Erythroblast (primary cell): Measurements from ENCODE around the gene DSE.

Experiments used
- DNase-seq, 2 experiments: peaks; one replicate each; lab custom pipeline; 2025; lab: John Stamatoyannopoulos, UW
- GATA1 ChIP-seq: IDR thresholded peaks from 2 replicates; pipeline ENCODE4 v1.6.1; 2011; ENCODE audit warnings: low read depth, mild to moderate bottlenecking, control low read depth, low read length, moderate library complexity
- POLR2A ChIP-seq: IDR thresholded peaks from 2 replicates; pipeline ENCODE4 v1.6.1; 2011; ENCODE audit warnings: mild to moderate bottlenecking, low read length

Gene DSE

DNA sequence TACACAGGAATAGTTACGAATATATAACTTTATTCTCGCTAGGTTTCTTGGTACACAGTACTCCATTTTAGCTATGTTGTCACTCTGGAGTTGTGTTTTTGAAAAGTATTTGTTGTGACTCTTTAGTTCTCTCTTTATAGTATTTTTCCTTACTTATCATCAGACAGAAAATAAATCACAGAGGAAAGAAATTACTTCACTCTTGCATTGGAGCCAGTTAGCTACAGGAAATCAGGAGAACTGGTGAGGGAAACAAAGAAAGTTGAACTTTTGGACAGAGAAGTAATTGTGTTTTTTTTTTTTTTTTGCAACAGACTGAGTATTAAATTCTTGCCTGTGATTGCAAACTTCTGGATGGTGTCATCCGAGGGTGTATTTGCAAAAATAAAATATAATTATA, 33.9 kb downstream of the DSE start:
- DNase-seq = no peak
- no peak for TF ChIP-seq POLR2A
- no peak for TF ChIP-seq GATA1

DNA sequence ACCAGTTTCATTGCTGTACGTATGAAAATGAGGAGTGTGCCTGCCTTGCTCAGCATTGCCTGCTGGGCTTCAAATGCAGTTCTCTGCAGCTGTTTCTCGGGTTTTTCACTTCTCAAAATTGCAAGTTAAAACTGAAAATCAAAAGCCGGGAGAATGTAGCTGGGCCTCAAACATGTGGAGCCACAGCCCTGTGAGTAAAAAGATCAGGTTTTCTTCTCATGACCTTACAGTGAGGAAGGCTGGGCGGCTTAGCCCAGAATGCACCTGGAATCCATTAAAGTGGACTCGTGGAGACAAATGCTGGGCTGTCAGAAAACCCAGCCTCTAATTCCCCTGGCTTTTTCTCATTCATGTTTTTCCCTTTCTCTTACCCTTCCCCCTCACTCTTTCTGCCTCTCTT, 34.4 kb downstream of the DSE start:
- no peak for DNase-seq
- TF ChIP-seq GATA1 (no peak), POLR2A (no peak)

DNA sequence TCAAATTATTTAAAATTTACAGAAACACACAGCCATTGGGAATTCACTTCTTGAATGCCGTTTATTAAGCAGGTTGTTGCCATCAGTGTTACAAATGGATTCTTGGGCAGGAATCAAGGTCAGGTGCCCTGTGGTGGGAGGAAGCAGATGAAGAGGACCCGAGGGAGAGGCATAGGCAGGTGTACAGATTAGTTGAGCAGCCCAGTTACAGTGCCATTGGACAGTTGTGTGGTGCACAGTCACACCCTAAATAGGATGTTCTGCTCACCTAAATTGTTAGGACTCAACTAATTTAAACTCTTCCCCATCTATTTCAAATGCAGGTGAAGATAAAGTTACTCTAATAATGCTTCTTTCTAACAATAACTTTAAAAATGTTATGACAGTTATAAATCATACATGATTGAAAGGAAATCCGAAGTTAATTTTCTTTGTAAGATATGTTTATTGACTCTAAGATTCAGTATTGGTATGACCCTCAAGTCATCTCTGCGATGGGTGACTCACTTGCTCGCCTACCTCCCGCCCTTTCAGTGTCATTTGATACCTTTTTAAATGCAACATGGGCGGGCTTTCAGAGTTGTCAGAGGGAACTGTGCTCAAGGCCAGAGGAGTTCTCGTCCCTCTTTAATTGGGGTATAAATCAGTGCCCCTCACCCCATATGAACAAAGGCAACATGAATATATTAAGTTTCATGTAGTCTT, 35.1 kb downstream of the DSE start:
- no peak for TF ChIP-seq POLR2A
- TF ChIP-seq GATA1 = no peak
- DNase-seq = no peak

DNA sequence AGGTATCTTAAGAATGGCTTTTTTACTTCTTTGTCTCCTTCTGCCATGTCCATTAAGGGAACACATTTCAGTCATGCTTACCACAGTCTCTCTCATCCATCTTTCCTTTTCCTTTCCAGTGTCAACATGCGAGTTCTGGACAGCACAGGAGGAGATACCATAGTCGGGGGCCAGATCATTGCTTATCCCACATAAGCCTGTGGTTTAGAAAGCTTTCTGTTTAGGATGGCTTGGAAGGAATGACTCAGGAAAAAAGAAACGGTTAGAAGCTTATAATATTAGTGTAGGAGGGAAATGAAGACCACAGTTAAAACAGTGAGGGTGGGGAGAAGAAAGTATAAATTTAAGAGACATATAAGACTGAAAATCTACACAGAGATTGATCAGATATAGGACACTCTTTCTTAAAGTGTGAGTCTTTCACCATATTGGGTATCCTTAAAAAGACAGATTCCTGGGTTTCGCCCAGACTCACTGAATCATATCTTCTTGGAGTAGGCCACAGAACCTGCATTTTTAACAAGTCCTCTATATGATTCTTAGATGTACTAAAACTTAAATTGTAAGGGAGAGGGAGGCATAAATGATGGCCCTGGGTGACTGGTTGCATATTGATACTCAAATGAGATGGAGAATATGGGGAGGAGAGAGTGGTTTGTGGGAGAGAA, 36.1 kb downstream of the DSE start:
- no peak for TF ChIP-seq GATA1
- TF ChIP-seq POLR2A = no peak
- DNase-seq = no peak

DNA sequence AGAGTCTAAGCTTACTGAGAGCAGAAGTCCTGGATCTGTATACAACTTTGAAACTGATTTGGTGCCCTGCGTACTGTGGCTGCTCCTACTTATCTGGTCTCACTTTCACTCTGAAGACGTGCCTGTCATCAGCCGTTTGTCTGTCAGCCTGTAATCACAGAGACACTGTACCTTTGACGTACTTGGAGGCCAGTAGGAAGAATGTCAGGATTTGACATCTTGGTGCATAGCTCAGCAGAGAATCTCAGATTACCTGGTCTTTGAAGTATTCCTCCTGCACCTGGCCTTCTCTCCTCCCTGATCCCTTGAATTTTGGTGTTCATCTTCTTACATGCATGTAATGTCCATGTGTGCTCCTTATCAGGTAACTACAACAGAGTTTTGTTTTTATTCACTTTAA, 37.7 kb downstream of the DSE start:
- no peak for TF ChIP-seq POLR2A
- TF ChIP-seq GATA1 = no peak
- no peak for DNase-seq

DNA sequence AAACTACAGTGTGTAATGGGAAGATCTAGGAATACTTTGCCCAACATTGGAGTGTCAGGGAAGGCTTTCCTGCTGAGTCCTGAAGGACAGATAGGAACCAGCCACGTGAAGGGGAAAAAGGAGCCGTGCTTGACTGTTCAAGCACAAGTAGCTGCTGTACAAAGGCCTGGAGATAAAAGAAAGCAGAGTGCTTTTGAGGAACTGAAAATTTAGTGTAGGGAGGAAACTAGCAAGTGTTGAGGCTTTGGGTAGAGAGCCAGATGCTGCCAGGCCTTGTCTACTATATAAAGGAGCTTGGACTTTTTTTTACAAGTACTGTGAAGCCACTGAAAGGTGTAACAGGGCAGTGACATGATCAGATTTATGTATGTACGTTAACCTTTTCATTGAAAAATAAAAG, 39.0 kb downstream of the DSE start:
- no peak for DNase-seq
- no peak for TF ChIP-seq POLR2A
- no peak for TF ChIP-seq GATA1

DNA sequence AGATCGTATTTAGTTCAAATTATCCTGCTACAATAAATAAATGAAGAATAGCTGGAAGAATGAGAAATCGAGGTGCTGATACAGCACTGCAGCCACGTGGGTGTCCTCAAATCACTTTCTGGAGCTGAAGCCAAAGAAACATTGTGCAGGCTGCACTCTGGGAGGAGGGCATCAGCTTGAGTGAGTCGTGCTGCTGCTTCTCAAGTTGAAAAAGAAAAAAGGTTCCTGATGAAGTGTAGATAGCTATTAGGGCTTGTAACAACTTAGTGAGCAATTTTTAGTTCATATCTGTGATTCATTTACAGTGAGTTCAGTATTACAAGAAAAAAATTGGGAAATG, 40.5 kb downstream of the DSE start:
- no peak for TF ChIP-seq POLR2A
- TF ChIP-seq GATA1 = no peak
- no peak for DNase-seq

DNA sequence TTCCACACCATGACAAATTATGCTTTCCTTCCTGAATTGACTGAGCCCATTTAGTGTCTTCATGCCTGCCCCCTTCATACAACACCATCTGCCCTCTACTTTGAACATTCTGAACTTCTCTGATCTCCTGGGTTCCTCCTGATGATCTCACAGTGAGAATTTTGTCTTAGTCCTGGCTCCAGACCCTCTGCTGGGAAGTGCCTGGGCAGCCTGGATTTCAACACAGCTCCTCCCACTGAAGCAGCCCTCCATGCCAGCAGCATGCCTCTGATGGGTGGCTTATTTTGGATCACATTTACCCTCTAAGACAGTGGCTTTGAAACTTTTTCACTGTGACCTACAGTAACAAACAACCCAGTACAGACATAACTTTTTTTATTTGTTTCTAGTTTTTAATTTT, 41.5 kb downstream of the DSE start:
- TF ChIP-seq POLR2A (no peak), GATA1 (no peak)
- DNase-seq = no peak

DNA sequence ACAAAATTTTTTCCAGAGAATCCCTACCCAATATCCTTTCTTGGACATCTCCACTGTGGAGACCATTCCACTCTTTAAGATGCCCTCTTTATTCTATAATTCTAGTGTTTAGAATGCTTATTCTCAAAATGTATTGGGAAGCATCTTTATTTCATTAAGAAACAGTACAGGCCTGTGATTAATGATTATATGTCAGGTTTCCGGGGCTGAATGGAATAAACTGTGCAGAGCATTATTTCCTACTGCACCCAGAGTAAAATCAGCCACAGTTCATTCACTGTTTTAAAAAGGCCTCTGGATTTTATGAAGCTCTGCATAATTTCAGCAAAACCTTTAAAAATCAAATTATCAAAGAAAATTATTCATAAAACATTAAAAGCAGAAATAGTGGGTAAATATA, 42.6 kb downstream of the DSE start:
- DNase-seq = no peak
- TF ChIP-seq GATA1 (no peak), POLR2A (no peak)

DNA sequence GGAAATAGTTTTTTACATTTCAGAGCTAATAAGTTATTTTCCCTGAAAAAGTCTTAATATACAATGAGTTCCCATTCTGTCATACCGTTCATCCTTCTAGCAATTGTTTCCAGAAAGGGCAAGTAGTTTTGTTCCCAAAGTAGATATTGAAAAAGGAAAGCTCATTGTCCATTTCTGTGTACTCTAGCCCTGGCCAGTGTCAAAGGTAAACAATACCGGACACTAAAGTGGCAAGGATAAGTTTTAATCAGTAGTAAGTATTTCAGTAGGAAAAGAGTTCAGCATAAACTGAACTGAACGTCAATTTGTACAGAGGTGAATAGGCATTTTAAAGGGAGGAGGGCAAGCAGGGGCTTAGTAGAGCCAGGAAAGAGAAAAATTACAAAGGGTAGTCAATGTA, 46.9 kb downstream of the DSE start:
- TF ChIP-seq POLR2A (no peak), GATA1 (no peak)
- no peak for DNase-seq

DNA sequence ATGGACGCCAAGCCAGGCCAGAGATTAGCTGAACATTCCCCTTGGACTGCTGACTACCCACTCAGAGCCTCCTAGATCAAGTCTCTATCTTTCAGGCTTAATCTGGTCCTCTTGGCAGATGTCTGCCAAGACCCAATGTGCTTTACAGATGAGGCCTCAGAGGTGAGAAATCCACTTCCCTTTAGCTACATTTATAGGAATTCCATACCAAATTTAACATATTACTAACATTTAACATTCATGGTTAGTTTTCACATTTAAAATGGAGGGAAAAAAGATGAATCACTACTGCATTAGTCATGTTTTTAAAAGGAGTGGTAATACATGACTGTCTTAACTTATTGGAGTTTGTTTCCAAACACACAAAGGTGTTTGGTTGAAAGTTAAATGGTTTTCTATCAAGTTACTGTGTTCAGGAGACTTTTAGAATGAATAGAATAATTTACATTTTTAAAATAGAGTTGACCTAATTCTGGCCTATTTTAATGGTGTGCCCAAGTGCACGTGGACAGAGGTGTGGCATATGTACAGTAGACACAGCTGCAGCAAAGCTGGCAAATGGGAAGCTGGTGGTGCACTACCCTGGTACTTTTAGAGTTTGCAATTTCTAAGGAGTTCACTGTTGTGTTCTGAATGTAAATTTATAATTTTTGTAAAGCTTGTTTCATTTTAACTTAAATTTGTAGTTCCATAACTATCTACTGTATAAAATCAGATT, 48.5 kb downstream of the DSE start:
- TF ChIP-seq POLR2A (no peak), GATA1 (no peak)
- no peak for DNase-seq

DNA sequence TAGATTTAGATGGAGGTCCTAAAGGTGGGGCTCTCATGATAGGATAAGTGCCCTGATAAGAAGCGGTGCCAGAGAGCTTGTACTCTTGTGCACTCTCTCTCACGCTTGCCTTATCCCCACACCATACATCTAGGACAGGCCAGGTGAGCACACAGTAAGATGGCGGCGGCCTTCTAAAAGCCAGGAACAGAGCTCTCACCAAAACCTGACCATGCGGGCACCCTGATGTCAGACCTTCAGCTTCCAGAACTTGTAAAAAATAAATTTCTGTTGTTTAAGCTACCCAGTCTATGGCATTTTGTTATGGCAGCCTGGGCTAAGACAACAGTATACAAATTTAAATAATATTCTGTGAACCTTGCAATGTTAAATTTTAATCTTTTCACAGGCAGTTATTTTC, 49.6 kb downstream of the DSE start:
- TF ChIP-seq POLR2A = no peak
- no peak for TF ChIP-seq GATA1
- no peak for DNase-seq

DNA sequence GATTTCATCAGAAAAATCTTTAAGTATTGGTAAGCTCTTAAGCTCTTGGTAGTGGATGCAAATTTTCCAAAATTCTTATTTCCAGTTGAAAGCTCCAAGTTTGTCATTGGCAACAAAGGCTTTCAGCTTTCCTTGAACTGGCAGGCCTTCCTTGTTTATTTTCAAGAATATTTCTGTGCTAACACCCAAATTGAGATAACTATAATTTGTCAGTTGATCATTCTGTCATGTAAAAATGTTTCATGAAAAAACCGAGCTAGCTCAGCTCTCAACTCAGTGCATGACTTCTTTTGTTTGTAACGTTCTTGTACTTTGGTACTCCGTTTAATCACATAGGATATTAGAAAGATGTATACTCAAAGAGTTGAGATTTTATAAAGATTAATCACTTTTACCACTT, 51.5 kb downstream of the DSE start:
- TF ChIP-seq GATA1 (no peak), POLR2A (no peak)
- DNase-seq = no peak

DNA sequence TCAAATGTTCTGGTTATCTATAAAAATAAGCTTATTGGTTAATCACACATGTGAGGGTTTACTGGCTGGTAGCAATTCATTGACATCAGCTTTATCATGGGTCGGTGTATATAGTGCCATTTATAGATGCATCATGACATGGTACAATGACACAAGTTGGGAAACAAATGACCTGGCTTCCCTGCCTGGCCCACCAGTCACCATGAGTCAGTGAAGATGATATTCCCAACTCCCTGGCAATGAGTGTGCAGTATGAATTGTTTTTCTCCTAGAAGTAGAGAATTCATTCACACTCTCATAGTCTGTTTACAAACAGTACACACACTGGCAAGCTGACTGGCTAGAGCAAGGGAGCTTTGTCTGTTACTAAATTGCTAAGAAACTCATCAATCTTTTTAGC, 53.3 kb downstream of the DSE start:
- TF ChIP-seq GATA1 = no peak
- no peak for TF ChIP-seq POLR2A
- DNase-seq = peak in 1 of 2 experiments; percentile 5
